SK-N-MC (cell line): ENCODE measurements around the gene NSFL1C.
"Not testable (repeated sequence)": the region's sequence is repeated elsewhere in the genome, so short reads cannot be mapped to it uniquely, and the experiment has no call there.

Experiments used
- DNase-seq: peaks from one replicate; pipeline ENCODE4 v3.0.0-alpha.2; 2011; ENCODE audit warnings: low read depth, low spot score
- H3K27ac ChIP-seq: fragments of 200-600 bp; sonication (generic); 2 replicates; pipeline ENCODE4 v1.5.1; 2016; ENCODE audit warnings: mixed run types
- H3K36me3 ChIP-seq: fragments of 200-600 bp; sonication (generic); 2 replicates; pipeline ENCODE4 v1.6.1; 2017; ENCODE audit warnings: antibody characterized with exemption, low read length, mixed read lengths; ENCODE audit not compliant: insufficient read depth
- H3K4me3 ChIP-seq: fragments of 200-600 bp; sonication (generic); 2 replicates; pipeline ENCODE4 v1.5.1; 2016
- H3K9ac ChIP-seq: fragments of 200-600 bp; sonication (generic); 2 replicates; pipeline ENCODE4 v1.8.0; 2017; ENCODE audit warnings: mixed run types, mixed read lengths; ENCODE audit not compliant: insufficient read length
- H3K9me3 ChIP-seq: fragments of 200-600 bp; sonication (generic); 2 replicates; pipeline ENCODE4 v1.6.1; 2017; ENCODE audit warnings: low read depth, mild to moderate bottlenecking, antibody characterized with exemption, low read length, moderate library complexity, mixed read lengths
- EZH2 ChIP-seq: fragments of 200-600 bp; sonication (generic); IDR thresholded peaks from one replicate; pipeline ENCODE4 v1.6.1; 2017; ENCODE audit warnings: antibody characterized with exemption
- FOXP2 ChIP-seq: optimal IDR thresholded peaks from 2 replicates; pipeline ENCODE3; 2011; ENCODE audit warnings: mild to moderate bottlenecking, moderate library complexity; ENCODE audit not compliant: insufficient read depth; ENCODE audit errors: extremely low read length, control extremely low read depth
- POLR2AphosphoS5 ChIP-seq: IDR thresholded peaks from 2 replicates; pipeline ENCODE4 v1.6.1; 2012; ENCODE audit warnings: mild to moderate bottlenecking, low read depth, low read length, borderline replicate concordance

The NSFL1C gene

GRCh38 chr20:1500496-1500895 lies 33.8 kb upstream of the NSFL1C start:
- no peaks in the 10 kb centered on the region for H3K9me3 ChIP-seq
- no peak for TF ChIP-seq FOXP2
- no peak for TF ChIP-seq EZH2
- no peak for TF ChIP-seq POLR2AphosphoS5
- no peak for DNase-seq
- H3K9ac ChIP-seq, result no peak overlapping the region
- no peak overlapping the region for H3K27ac ChIP-seq
- no peak overlapping the region for H3K4me3 ChIP-seq
- H3K36me3 ChIP-seq, result no peaks in the 10 kb centered on the region

DNA sequence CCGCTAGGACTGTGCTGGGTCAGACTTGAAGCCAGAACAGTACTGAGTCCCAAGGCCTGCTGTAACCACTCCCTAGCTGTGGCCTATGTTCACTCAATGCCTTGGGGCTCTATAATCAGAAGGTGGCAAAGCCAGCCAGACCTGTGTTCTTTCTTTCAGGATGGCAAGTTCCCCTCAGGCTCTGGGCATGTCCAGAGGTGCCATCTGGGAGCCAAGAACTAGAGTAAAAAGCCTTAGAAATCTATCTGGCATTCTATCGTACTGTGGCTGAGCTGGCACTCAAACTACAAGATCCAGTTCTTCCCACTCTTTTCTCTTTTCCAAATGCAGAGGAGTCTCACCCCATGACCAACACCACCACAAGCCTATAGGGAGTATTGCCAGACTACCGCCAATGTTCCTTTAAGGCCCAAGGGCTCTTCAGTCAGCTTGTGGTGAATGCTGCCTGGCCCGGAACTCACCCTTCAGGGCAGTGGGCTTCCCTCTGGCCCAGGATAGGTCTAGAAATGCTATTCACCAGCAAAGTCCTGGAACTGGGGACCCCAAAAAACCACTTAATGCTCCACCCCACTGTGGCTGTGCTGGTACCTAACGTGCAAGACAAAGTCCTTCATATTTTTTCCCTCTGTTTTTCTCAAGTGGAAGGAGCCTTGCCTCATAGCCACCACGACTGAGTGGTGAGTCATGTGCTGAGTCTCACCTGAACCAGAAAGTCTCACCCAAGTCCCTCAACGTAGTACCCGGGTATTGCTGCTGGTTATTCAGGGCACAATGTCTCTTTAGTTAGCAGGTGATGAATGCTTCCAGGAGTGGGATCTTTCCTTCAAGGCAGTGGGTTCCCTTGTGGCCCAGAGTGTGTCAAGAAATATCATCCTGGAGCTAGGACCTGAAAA lies 33.1 kb upstream of the NSFL1C start:
- Histone ChIP-seq H3K9me3 (no peaks in the 10 kb centered on the region), H3K36me3 (no peaks in the 10 kb centered on the region), H3K27ac (no peak overlapping the region), H3K4me3 (no peak overlapping the region), H3K9ac (no peak overlapping the region)
- DNase-seq, result no peak
- no peak for TF ChIP-seq POLR2AphosphoS5
- no peak for TF ChIP-seq EZH2
- TF ChIP-seq FOXP2, result no peak

- not testable (repeated sequence) for H3K27ac ChIP-seq, H3K4me3 ChIP-seq, H3K36me3 ChIP-seq, H3K9me3 ChIP-seq, H3K9ac ChIP-seq, DNase-seq
Observed at GRCh38 chr20:1497371-1497770, 30.7 kb upstream of the NSFL1C start.

GRCh38 chr20:1496930-1497329 lies 30.3 kb upstream of the NSFL1C start:
- TF ChIP-seq FOXP2, result no peak
- no peak for TF ChIP-seq EZH2
- no peak for TF ChIP-seq POLR2AphosphoS5
- Histone ChIP-seq H3K27ac (no peak overlapping the region), H3K36me3 (no peaks in the 10 kb centered on the region), H3K9me3 (no peaks in the 10 kb centered on the region), H3K9ac (no peak overlapping the region), H3K4me3 (no peak overlapping the region)
- no peak for DNase-seq

DNA sequence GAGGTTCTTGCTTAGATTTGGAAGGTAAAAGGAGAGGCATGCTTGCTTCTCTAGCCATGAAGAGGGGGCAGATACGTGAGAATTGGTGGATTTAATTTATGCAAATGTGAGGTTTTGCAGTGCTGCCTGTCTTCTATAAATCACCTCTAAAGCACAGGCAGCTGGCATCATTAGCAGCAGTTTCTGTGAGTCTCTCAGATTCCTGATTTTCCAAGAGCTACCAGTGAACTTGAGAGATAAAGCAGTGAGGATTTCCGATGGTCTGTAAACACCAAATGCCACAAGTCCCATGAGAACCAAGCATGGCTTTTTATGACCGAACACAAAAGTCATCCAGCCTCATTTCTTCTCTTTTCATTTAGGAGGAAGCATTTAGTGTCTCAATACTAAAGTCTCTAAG lies 27.8 kb upstream of the NSFL1C start:
- no peak overlapping the region for H3K9ac ChIP-seq
- H3K27ac ChIP-seq, result no peak overlapping the region
- no peak overlapping the region for H3K4me3 ChIP-seq
- H3K9me3 ChIP-seq, result no peaks in the 10 kb centered on the region
- DNase-seq, result no peak
- H3K36me3 ChIP-seq, result no peaks in the 10 kb centered on the region
- TF ChIP-seq FOXP2 (no peak), POLR2AphosphoS5 (no peak), EZH2 (no peak)

DNA sequence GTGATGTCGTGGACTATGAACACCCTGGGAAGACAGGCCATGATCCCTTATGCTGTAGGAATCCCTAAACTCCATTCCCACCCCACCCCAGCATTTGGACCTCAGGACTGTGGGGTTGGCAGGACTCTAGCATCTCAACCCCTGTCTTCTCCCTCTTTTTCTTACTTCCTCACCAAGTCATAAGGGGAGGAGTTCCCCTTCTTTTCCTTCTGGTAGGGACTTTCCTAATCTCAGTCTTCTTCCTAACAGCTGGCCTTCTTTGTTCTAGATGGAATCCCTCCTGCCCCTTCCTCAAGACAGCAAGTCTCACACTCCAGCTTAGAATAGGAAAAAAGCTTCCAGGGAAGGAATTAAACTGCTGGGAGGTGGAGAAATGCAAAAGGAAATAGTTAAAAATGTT lies 26.9 kb upstream of the NSFL1C start:
- no peak overlapping the region for H3K27ac ChIP-seq
- H3K36me3 ChIP-seq, result no peaks in the 10 kb centered on the region
- no peak overlapping the region for H3K9ac ChIP-seq
- no peak for DNase-seq
- H3K4me3 ChIP-seq, result no peak overlapping the region
- no peaks in the 10 kb centered on the region for H3K9me3 ChIP-seq
- TF ChIP-seq EZH2, result no peak
- no peak for TF ChIP-seq POLR2AphosphoS5
- TF ChIP-seq FOXP2, result no peak

GRCh38 chr20:1491860-1492642 lies 25.4 kb upstream of the NSFL1C start:
- peak; percentile 18 for DNase-seq
- TF ChIP-seq FOXP2, result no peak
- TF ChIP-seq EZH2, result no peak
- no peak for TF ChIP-seq POLR2AphosphoS5
- no peak overlapping the region for H3K27ac ChIP-seq
- no peaks in the 10 kb centered on the region for H3K36me3 ChIP-seq
- H3K9ac ChIP-seq, result no peak overlapping the region
- H3K9me3 ChIP-seq, result no peaks in the 10 kb centered on the region
- H3K4me3 ChIP-seq, result no peak overlapping the region

- TF ChIP-seq POLR2AphosphoS5 (no peak), EZH2 (no peak), FOXP2 (no peak)
- Histone ChIP-seq H3K9me3 (no peaks in the 10 kb centered on the region), H3K9ac (no peak within 1 kb of the TSS), H3K27ac (no peak within 1 kb of the TSS), H3K36me3 (no peaks in the 10 kb centered on the region), H3K4me3 (no peak within 1 kb of the TSS)
- DNase-seq, result no peak
Observed at GRCh38 chr20:1491281-1491840, 24.7 kb upstream of the NSFL1C start, which contains the start of gene SIRPB2. TSS of gene SIRPB2 (minus strand) at chr20:1491420. CDS start at chr20:1491359, 61 bp downstream.

GRCh38 chr20:1490643-1491195 lies 24.1 kb upstream of the NSFL1C start:
- no peak overlapping the region for H3K9ac ChIP-seq
- H3K9me3 ChIP-seq, result no peaks in the 10 kb centered on the region
- TF ChIP-seq EZH2, result no peak
- TF ChIP-seq FOXP2, result no peak
- TF ChIP-seq POLR2AphosphoS5, result no peak
- H3K27ac ChIP-seq, result no peak overlapping the region
- H3K4me3 ChIP-seq, result no peak overlapping the region
- no peaks in the 10 kb centered on the region for H3K36me3 ChIP-seq
- no peak for DNase-seq
